Aorta (tissue), 5 donors: ENCODE results near the gene TRIM45. TPM values are rescaled to one million over a fixed set of nuclear protein-coding genes. Genes with fewer than 3 reads are reported as not detected.
"Not testable (repeated sequence)": the region's sequence is repeated elsewhere in the genome, so short reads cannot be mapped to it uniquely, and the experiment has no call there.

Experiments
- ATAC-seq: fragments of 200-7000 bp; cut with Tn5 transposase; one replicate; pipeline ENCODE4 v1.9.1; 2022; ENCODE audit warnings: moderate library complexity; ENCODE audit not compliant: low FRiP score
- DNase-seq, 2 donors: peaks; one replicate each; pipeline ENCODE4 v3.0.0-alpha.2; 2020
- H3K27ac ChIP-seq, 2 donors: one replicate each; pipeline ENCODE4 v1.5.1; 2013; ENCODE audit warnings: low read length in 2 of 2, mild to moderate bottlenecking in 2 of 2, moderate library complexity in 2 of 2, control low read depth in 1 of 2, inconsistent platforms in 1 of 2, low read depth in 1 of 2
- H3K27me3 ChIP-seq, 2 donors: one replicate each; pipeline ENCODE4 v1.6.1; 2013; ENCODE audit warnings: control low read depth in 1 of 2, low read length in 1 of 2, mild to moderate bottlenecking in 1 of 2, moderate library complexity in 1 of 2; ENCODE audit not compliant: insufficient read depth in 2 of 2, control insufficient read depth in 1 of 2
- H3K36me3 ChIP-seq, 2 donors: one replicate each; pipeline ENCODE4 v1.6.1; 2013; ENCODE audit warnings: control low read depth in 1 of 2, low read length in 1 of 2, mild to moderate bottlenecking in 1 of 2; ENCODE audit not compliant: insufficient read depth in 2 of 2, control insufficient read depth in 1 of 2
- H3K4me1 ChIP-seq, 2 donors: one replicate each; pipeline ENCODE4 v1.6.1; 2013; ENCODE audit warnings: low read length in 2 of 2, control low read depth in 1 of 2, mild to moderate bottlenecking in 1 of 2, moderate library complexity in 1 of 2; ENCODE audit not compliant: insufficient read depth in 2 of 2, control insufficient read depth in 1 of 2
- H3K4me3 ChIP-seq, 2 donors: one replicate each; pipeline ENCODE4 v1.5.1; 2013; ENCODE audit warnings: low read length in 2 of 2, control low read depth in 1 of 2, mild to moderate bottlenecking in 1 of 2
- H3K9me3 ChIP-seq: one replicate; pipeline ENCODE4 v1.6.1; 2013; ENCODE audit warnings: mild to moderate bottlenecking, low read length; ENCODE audit not compliant: control insufficient read depth
- WGBS, 2 donors: extraction: QIAGEN DNeasy Blood & Tissue Kit; methylation state at CpG; one replicate each; pipeline ENCODE4 v1.1.7; 2013; 5-methylcytosine and 5-hydroxymethylcytosine counted together
- intact Hi-C, 2 donors: fragments of 100-400 bp; cut with DNase I; formaldehyde crosslinking; loops; one replicate each; pipeline versions ENCODE4 v1.14.2 to v1.15.0; 2022
- polyA plus RNA-seq, 2 donors: library from polyadenylated mRNA; stranded (reverse); fragments of 200-250 nt; gene quantifications; one replicate each; pipeline ENCODE4 v1.2.3, GENCODE V29; 2013
- total RNA-seq, 2 donors: library from RNA; stranded (reverse); fragmentation: NEBNext Ultra II Directional; extraction: Animal tissue kit (Norgen Biotek cat#: 25700); gene quantifications; one replicate each; pipeline ENCODE4 v1.2.1, GENCODE V29; 2021
- donor health status: healthy with polysubstance abuse.
- donor health status: Bipolar disorder and iron deficiency.
- donor health status: DM: no; HTN: no; CAD: no.
- donor health status: DM: no; HTN: no; CAD: no.
- donor health status: DM: yes; HTN: yes; CAD: no.

Gene TRIM45
- total and polyA plus RNA-seq, 4 donors, result 0.25 to 23.9 (median 3.8) TPM

DNA sequence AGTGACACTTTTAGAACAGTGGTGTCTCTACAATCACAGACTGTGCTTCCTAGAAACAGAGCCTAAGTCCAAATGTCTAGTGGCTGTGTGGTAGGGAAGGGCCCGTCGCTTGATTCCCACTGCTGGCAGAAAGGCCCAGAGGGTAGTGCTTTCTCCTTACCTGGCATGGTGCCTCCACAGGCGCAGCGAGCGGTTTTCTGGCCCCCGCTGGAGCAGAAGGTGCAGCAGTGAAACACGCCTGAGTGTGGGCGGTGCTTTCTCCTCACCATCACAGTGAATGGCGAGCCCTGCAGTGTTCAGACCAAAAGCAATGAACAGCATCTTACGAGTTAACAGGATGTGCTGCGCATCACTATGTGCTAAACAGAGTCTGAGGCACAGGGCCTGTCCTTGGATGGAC lies 8.3 kb downstream of the TRIM45 start:
- Histone ChIP-seq H3K27ac (no peak overlapping the region), H3K4me3 (no peak overlapping the region), H3K4me1 (no peaks in the 10 kb centered on the region), H3K27me3 (no peaks in the 10 kb centered on the region), H3K36me3 (peaks cover 0 to 2% of the 10 kb centered on the region in 2 donors), H3K9me3 (no peaks in the 10 kb centered on the region)
- DNase-seq, result no peak
- intact Hi-C loops, result no loop called here
- no peak for ATAC-seq
- WGBS, 2 donors, result 95% methylated on average over 11 of the region's 11 CpGs

DNA sequence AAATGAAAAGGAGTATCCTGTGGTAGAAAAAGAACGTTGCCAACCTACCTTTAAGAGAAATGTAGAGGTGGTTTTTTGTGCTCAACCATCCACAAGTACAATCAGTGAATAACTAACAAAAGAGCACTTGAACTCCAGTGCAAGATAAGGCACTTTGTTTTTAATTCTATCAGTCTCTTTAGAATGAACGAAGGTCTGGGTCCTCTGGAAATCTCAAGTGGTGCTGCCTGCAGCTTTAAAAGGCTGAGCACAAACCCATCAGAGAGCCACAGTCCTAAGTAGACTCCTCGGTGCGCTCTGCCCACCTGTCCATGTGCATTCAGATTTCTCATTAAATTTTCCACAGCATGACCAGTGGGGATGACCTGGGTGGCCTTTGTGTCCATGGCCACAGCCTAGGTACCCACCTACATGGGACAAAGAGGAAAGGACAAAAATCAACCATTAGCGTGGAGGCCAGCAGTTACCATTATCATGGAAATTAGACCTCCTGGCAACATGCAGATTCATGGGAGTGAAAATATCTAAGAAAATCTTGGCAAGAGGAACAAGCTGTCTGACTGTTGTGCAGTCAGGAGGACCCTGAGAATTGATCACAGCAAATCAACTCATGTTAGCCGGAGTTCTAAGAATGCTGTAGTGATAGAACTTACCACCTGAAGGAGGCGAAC lies 9.4 kb downstream of the TRIM45 start:
- Histone ChIP-seq H3K4me3 (no peak overlapping the region), H3K9me3 (no peaks in the 10 kb centered on the region), H3K36me3 (peaks cover 0 to 2% of the 10 kb centered on the region in 2 donors), H3K27ac (no peak overlapping the region), H3K4me1 (no peaks in the 10 kb centered on the region), H3K27me3 (no peaks in the 10 kb centered on the region)
- WGBS, 2 donors, result 87 to 90% methylated on average over 7 of the region's 7 CpGs
- DNase-seq (no peak), ATAC-seq (no peak)
- intact Hi-C loops, result no loop called here

DNA sequence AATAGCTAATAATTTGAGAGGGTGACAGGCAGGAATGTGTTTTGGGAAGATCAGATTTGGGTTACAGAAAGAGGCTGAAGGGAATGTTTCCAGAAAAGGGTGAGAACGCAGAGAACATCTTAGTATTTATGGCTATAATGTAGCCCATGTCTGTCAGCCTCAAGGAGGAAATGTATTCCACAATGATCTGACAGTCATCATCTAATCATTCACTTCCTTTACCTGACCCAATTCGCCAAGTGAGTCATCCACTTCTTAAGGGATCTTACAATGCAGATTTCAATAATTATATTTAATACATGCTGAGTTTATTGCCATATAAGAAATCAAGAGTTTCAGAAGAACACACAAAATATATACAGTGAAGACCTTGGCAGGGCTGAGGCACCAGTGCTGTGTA lies 10.8 kb downstream of the TRIM45 start:
- H3K27me3 ChIP-seq, result no peaks in the 10 kb centered on the region
- 91 to 96% methylated on average over 2 of the region's 2 CpGs for WGBS, 2 donors
- intact Hi-C loops, result no loop called here
- H3K4me1 ChIP-seq, result no peaks in the 10 kb centered on the region
- H3K36me3 ChIP-seq, result no peaks in the 10 kb centered on the region
- ATAC-seq (no peak), DNase-seq (no peak)
- H3K4me3 ChIP-seq, result no peak overlapping the region
- no peaks in the 10 kb centered on the region for H3K9me3 ChIP-seq
- H3K27ac ChIP-seq, result no peak overlapping the region

DNA sequence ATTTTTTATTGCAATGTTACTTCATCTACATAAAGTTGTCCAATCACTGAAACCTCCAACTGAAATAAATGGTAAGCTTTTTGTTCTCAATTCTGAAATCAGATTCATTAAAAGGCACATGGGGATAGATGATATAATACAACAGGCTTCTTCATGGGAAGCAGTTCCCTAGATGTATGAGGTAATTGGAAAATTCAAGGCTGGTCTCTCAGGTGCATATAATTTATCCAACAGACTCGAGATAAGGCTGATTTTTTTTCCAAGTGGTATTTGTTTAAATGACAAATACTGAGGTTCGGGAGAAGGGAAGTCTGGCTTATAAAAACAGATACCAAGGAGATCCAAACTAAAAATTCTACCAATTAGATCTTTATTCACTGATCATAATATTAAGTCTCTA lies 14.2 kb downstream of the TRIM45 start:
- no peaks in the 10 kb centered on the region for H3K4me1 ChIP-seq
- no peak overlapping the region for H3K27ac ChIP-seq
- H3K36me3 ChIP-seq, result no peaks in the 10 kb centered on the region
- WGBS, 2 donors, result 73 to 82% methylated on average over 2 of the region's 2 CpGs
- H3K9me3 ChIP-seq, result no peaks in the 10 kb centered on the region
- intact Hi-C loops, result no loop called here
- ATAC-seq (no peak), DNase-seq (no peak)
- H3K4me3 ChIP-seq, result no peak overlapping the region
- no peaks in the 10 kb centered on the region for H3K27me3 ChIP-seq

DNA sequence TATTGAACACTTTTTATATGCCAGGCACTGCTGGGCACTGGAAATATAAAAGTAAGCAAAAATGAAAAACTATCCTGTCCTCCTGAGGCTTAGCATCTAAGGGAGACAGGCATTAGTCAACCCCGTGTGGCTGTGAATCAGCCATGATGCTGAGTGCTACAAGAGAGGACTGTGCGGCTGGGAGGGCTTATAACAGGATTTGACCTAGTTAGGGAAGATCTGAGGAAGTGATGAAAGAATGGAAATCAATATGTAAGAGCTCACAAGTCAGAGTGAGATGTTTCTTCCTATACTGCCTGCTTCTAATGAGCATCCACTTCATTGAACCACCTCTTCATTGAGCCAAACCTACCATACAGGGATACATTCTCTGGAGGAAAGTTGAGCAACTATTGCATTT lies 15.1 kb downstream of the TRIM45 start:
- DNase-seq (no peak), ATAC-seq (no peak)
- no peaks in the 10 kb centered on the region for H3K27me3 ChIP-seq
- no peaks in the 10 kb centered on the region for H3K9me3 ChIP-seq
- WGBS, 2 donors, result 95 to 96% methylated on average over 2 of the region's 2 CpGs
- no peak overlapping the region for H3K27ac ChIP-seq
- H3K4me1 ChIP-seq, result no peaks in the 10 kb centered on the region
- intact Hi-C loops, result no loop called here
- no peaks in the 10 kb centered on the region for H3K36me3 ChIP-seq
- no peak overlapping the region for H3K4me3 ChIP-seq

DNA sequence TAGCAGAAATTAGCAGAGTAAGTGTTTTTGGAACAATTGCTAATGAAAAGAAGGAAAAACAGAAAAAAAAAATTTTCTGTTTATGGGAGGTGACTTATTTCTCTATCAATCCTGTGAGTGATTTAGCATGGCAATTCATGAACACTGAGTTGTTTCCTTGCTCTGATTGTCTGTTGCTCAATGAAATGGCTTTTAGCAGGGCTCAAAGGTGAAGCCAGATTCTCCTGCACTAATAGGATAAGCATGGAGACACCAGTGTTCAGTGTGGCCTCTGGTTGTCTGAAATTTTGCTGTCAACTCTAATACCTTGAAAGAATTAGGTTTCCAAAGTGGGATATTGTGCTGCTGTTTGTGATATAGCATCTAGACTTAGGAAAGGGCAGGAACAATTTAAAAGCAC lies 15.8 kb downstream of the TRIM45 start:
- H3K27ac ChIP-seq, result no peak overlapping the region
- no peak overlapping the region for H3K4me3 ChIP-seq
- H3K9me3 ChIP-seq, result no peaks in the 10 kb centered on the region
- H3K4me1 ChIP-seq, result no peaks in the 10 kb centered on the region
- DNase-seq (no peak), ATAC-seq (no peak)
- intact Hi-C loops, result no loop called here
- no peaks in the 10 kb centered on the region for H3K27me3 ChIP-seq
- H3K36me3 ChIP-seq, result no peaks in the 10 kb centered on the region

DNA sequence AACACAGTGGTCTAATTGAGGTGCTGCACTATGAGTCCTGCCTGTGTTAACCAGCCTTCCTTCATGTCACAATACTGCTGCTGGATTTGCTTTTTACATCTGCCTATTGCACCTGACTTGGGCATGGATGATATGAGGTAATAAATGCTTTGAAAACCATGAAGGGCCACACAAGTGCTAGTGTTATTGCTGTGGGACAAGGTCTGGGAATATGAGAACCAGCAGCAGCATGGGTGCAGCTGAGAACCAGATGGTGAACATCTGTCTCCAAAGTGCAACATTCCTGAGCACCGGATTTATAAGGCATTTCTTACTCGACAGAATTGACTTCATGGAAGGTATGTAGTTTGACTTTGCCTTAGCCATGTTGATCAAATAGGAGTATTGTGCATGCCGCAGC lies 16.6 kb downstream of the TRIM45 start:
- intact Hi-C loops, result no loop called here
- Histone ChIP-seq H3K9me3 (no peaks in the 10 kb centered on the region), H3K4me1 (no peaks in the 10 kb centered on the region), H3K4me3 (no peak overlapping the region), H3K27me3 (no peaks in the 10 kb centered on the region), H3K36me3 (no peaks in the 10 kb centered on the region), H3K27ac (no peak overlapping the region)
- DNase-seq, result no peak
- no peak for ATAC-seq
- WGBS, 2 donors, result 62 to 72% methylated on average over 3 of the region's 3 CpGs

DNA sequence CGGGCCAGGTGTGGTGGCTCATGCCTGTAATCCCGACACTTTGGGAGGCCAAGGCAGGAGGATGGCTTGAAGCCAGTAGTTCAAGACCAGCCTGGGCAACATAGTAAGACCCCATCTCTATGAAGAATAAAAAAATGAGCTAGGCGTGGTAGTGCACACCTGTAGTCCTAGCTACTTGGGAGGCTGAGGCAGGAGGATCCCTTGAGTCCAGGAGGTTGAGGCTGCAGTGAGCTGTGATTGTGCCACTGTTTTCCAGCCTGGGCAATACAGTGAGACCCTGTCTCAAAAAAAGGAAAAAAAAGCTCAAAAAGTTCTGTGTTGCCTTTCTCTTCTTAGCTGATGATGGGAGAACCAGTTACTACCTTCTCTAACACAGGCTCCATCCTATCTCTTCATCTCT lies 19.7 kb downstream of the TRIM45 start:
- H3K9me3 ChIP-seq, H3K27me3 ChIP-seq, DNase-seq, intact Hi-C loops, H3K4me3 ChIP-seq, H3K4me1 ChIP-seq, H3K27ac ChIP-seq, H3K36me3 ChIP-seq, ATAC-seq: not testable (repeated sequence)
- WGBS, 2 donors, result 97 to 98% methylated on average over 3 of the region's 3 CpGs

DNA sequence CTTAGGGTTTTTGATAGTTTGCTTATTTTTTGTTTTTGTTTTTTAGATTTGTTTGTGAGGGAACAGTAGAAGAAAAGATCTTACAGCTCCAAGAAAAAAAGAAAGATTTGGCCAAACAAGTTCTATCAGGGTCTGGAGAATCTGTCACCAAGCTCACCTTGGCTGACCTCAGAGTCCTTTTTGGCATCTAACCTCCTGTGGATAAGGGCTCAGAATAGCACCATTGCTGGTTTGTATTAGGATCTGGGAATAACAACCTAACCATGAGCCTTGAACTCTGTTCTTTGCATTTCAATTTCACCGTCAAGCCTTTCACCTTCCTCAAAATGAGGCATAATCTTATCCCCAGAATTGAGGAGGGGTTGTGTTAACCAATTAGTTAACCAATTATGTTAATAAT lies 20.2 kb downstream of the TRIM45 start:
- no peak overlapping the region for H3K27ac ChIP-seq
- intact Hi-C loops, result no loop called here
- no peak for ATAC-seq
- peaks cover 2 to 4% of the 10 kb centered on the region in 2 donors for H3K4me1 ChIP-seq
- H3K27me3 ChIP-seq, result no peaks in the 10 kb centered on the region
- 85 to 89% methylated on average over 1 of the region's 1 CpG for WGBS, 2 donors
- H3K9me3 ChIP-seq, result no peaks in the 10 kb centered on the region
- H3K36me3 ChIP-seq, result no peaks in the 10 kb centered on the region
- DNase-seq, result no peak
- no peak overlapping the region for H3K4me3 ChIP-seq
